NB4 (cell line): ENCODE results near the gene ANGPTL8.

Experiments used
- DNase-seq: peaks from one replicate; pipeline ENCODE4 v3.0.0; 2010; ENCODE audit warnings: low read depth
- H3K4me3 ChIP-seq: one replicate; pipeline ENCODE4 v1.5.1; 2011; ENCODE audit warnings: mild to moderate bottlenecking, low read depth, low read length, moderate library complexity
- MYC ChIP-seq: IDR thresholded peaks from 2 replicates; pipeline ENCODE4 v1.6.1; 2011; ENCODE audit warnings: low read depth, low read length
- POLR2A ChIP-seq: IDR thresholded peaks from 2 replicates; pipeline ENCODE4 v1.6.1; 2011; ENCODE audit warnings: mild to moderate bottlenecking; ENCODE audit not compliant: insufficient read length; ENCODE audit errors: extremely low read depth
- TF ChIP-seq, protein P1 (sequence below): IDR thresholded peaks from one replicate; pipeline ENCODE4 v1.5.1; 2012; ENCODE audit warnings: low read depth, low read length
- TF ChIP-seq, protein P2 (sequence below): IDR thresholded peaks from 2 replicates; pipeline ENCODE4 v1.6.1; 2011; ENCODE audit warnings: low read depth, low read length

Gene ANGPTL8

DNA sequence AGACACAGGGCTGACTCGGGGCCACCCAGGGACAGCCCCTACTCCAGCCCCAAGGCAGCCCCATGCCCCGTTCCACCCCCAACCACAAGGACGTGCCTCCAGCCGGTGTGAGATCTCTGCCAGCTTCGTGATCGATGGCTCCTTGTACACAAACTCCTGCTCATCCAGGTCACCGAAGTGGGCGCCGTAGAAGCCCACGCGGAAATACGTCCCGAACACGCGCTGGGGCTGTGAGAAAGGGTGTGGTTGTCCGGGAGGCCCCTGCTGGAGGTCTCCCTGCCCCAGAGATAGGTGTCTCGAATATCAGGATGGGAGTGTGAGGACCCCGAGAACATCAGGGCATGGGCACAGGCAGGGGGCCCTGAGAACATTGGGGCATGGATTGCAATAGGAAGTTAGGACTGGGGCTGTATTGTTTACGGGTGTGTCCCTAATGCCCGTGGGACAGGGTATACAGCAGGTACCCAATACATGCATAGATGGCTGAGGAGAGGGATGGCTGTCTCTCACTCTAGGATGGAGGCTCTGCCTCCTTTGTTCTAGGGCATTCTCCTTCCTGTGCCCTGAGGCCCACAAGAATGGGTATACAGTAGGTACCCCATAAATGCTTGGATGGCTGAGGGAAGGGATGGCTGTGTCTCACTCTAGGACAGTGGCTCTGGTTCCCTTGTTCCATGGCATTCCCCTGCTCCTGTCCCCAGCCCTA, 36.8 kb upstream of the ANGPTL8 start:
- H3K4me3 ChIP-seq = no peak overlapping the region
- TF ChIP-seq MYC (no peak), POLR2A (no peak)
- TF ChIP-seq, protein P1, sequence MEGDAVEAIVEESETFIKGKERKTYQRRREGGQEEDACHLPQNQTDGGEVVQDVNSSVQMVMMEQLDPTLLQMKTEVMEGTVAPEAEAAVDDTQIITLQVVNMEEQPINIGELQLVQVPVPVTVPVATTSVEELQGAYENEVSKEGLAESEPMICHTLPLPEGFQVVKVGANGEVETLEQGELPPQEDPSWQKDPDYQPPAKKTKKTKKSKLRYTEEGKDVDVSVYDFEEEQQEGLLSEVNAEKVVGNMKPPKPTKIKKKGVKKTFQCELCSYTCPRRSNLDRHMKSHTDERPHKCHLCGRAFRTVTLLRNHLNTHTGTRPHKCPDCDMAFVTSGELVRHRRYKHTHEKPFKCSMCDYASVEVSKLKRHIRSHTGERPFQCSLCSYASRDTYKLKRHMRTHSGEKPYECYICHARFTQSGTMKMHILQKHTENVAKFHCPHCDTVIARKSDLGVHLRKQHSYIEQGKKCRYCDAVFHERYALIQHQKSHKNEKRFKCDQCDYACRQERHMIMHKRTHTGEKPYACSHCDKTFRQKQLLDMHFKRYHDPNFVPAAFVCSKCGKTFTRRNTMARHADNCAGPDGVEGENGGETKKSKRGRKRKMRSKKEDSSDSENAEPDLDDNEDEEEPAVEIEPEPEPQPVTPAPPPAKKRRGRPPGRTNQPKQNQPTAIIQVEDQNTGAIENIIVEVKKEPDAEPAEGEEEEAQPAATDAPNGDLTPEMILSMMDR = no peak
- TF ChIP-seq, protein P2, sequence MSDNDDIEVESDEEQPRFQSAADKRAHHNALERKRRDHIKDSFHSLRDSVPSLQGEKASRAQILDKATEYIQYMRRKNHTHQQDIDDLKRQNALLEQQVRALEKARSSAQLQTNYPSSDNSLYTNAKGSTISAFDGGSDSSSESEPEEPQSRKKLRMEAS = no peak

DNA sequence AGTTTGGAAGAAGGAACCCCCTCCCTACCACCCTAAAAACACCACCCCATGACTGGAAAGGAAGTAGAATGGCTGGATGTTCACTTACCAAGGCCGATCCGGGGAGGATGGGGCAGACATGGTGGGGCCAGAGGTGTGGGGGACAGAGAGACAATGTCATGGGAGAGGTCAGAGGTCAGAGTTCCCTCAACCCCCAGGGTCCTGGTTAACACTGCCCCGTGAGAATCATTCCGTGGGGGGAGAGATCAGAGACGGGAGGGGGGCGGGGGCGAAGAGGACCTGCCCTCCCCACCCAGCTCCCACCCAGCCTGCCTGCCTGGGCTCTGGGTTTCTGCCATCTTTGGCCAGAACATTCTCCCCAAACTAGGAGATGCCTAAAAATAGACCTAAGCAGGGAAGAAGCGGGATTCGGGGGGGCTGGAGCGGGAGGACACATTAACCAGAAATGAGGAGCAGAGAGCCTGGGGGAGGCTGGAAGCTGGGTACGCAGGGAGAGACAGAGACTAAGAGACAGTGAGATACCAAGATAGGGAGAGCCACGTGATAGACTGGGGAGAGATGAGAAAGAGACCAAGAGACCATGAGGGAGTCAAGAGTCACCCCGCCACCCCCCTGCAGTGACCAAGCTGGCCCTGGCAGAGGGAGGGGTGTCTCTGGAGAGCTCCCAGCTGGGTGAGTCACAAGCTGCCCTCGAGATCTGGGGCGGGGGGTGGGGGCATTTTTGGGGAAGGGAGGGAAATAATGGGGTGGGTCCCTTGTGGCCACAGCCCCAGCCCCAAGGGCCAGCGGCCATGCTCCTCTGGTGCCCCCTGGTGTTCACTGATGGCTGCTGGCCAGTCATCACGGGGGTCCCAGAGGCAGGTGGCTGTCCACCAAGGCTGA, 36.0 kb upstream of the ANGPTL8 start:
- TF ChIP-seq, protein P1 = peak; percentile 79
- TF ChIP-seq, protein P2 = peak; percentile 56; the same call in 1 of the 2 replicates
- TF ChIP-seq MYC = no peak
- TF ChIP-seq POLR2A = no peak
- no peak overlapping the region for H3K4me3 ChIP-seq
- peak; percentile 84 for DNase-seq

More for the DNA sequence above, 36.8 kb upstream of the ANGPTL8 start:
- no peak for DNase-seq

DNA sequence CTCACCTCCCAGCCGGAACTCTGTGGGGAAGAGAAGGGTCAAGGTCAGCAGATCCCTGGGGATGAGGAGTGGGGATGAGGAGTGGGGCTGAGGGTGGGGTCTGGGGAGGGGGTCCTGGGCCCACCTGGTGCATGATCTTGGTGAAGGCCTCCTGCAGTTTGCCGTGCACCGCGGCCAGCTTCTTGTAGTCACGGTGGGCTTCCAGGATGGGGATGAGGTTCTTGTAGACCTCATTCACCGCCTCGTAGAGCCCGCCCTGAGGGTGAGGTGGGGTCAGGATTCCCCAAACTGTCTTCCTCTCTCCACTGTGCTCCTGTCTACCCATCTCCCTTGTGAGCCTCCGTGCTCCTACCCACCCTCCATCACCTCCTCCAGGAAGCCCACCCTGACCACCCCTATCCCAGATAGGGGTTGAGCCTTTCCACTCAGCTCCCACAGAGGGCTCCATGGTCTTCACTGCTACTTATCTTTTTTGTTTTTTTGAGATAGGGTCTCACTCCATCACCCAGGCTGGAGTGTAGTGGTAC, 35.3 kb upstream of the ANGPTL8 start:
- TF ChIP-seq, protein P1 = no peak
- TF ChIP-seq, protein P2 = no peak
- DNase-seq = no peak
- H3K4me3 ChIP-seq = no peak overlapping the region

DNA sequence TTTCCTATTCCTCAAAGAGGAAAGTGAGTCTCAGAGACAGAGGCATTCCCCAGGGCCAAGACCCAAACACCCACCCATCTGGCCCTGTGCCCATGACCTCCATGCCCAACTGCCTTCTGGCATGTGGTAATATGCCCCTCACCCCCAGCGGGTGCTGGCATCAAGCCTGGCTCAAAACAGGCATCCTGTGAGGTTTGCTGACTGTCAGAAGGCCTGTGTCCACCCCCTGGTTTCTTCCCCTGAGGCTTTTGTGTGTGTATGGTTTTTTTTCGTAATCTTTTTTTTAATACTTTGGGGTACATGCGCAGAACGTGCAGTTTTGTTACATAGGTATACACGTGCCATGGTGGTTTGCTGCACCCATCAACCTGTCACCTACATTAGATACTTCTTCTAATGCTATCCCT, 34.5 kb upstream of the ANGPTL8 start:
- H3K4me3 ChIP-seq = no peak overlapping the region
- no peak for TF ChIP-seq POLR2A
- no peak for TF ChIP-seq MYC
- TF ChIP-seq, protein P2 = no peak
- TF ChIP-seq, protein P1 = no peak
- no peak for DNase-seq

DNA sequence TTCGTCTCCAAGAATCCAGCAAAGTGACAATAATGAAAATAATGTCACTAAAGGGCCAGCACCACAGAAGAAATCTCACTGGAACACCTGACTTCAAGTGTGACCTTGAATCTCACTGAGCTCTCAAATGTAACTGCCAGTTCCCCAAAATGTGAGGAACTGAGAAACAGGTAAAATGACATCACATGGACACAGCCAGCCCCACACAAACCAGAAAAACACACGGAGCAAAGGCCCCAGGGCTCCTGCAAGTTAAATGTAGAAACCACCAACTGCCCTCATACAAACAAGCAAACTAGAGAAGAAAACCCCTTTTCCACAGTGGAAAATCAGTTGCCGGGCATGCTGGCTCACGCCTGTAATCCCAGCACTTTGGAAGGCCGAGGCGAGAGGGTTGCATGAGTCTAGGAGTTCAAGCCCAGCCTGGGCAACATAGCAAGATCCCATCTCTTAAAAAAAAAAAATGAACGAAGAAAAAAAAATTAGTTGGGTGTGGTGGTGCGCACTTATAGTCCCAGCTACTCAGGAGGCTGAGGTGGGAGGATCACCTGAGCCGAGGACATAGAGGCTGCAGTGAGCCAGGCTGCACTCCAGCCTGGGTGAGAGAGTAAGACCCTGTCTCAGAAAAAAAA, 33.4 kb upstream of the ANGPTL8 start:
- H3K4me3 ChIP-seq = no peak overlapping the region
- DNase-seq = no peak
- TF ChIP-seq, protein P1 = no peak
- TF ChIP-seq POLR2A (no peak), MYC (no peak)
- TF ChIP-seq, protein P2 = no peak
